GM12874 (cell line): Measurements from ENCODE around the gene FOXO6.

ENCODE experiments used
- CTCF ChIP-seq: IDR thresholded peaks from 2 replicates; pipeline ENCODE4 v1.5.1; 2011; ENCODE audit warnings: low read depth, mild to moderate bottlenecking, control low read depth, low read length, moderate library complexity; ENCODE audit not compliant: insufficient read depth

FOXO6 gene

GRCh38 chr1:41343790-41344699 lies 17.2 kb upstream of the FOXO6 start:
- no peak for TF ChIP-seq CTCF

GRCh38 chr1:41344708-41345159 lies 16.5 kb upstream of the FOXO6 start:
- TF ChIP-seq CTCF, result no peak

- no peak for TF ChIP-seq CTCF
These were observed 15.7 kb upstream of the FOXO6 start for GRCh38 chr1:41345434-41346075.

GRCh38 chr1:41347276-41347675 lies 14.0 kb upstream of the FOXO6 start:
- no peak for TF ChIP-seq CTCF

- TF ChIP-seq CTCF, result no peak
These were observed 12.8 kb upstream of the FOXO6 start for GRCh38 chr1:41348394-41348793.

- TF ChIP-seq CTCF, result no peak
These were observed 11.7 kb upstream of the FOXO6 start for GRCh38 chr1:41349361-41350054.

GRCh38 chr1:41350055-41350378 lies 11.2 kb upstream of the FOXO6 start:
- TF ChIP-seq CTCF, result no peak
